D721Med (cell line): ENCODE data around the gene TAF4.
A peak's percentile ranks its signal among the peaks of the same experiment; 100 is the strongest.

Source experiments
- DNase-seq: peaks from one replicate; pipeline ENCODE4 v3.0.0; 2011; ENCODE audit warnings: low spot score; ENCODE audit not compliant: insufficient read length
- FAIRE-seq: peaks from 2 replicates; lab custom pipeline; 2011; peaks lifted over from hg19 to GRCh38; lab: Jason Lieb, UNC
- CTCF ChIP-seq: IDR thresholded peaks from 2 replicates; pipeline ENCODE4 v1.5.1; 2012; ENCODE audit warnings: mild to moderate bottlenecking, control low read depth; ENCODE audit not compliant: insufficient read depth; ENCODE audit errors: missing control alignments

TAF4 gene

GRCh38 chr20:62065674-62066338 lies at the start of gene TAF4:
TSS of gene TAF4 (minus strand) at chr20:62065881. CDS start at chr20:62065810, 71 bp downstream.
- DNase-seq (peak; percentile 91), FAIRE-seq (no peak)
- no peak for TF ChIP-seq CTCF

GRCh38 chr20:62114894-62115293 lies 49.2 kb upstream of the TAF4 start:
- TF ChIP-seq CTCF = no peak
- FAIRE-seq (no peak), DNase-seq (no peak)

- DNase-seq (no peak), FAIRE-seq (no peak)
- TF ChIP-seq CTCF = no peak
Observed at GRCh38 chr20:62112368-62112767, 46.7 kb upstream of the TAF4 start.

- no peak for TF ChIP-seq CTCF
- no peak for DNase-seq
Observed at GRCh38 chr20:62111148-62111547, 45.5 kb upstream of the TAF4 start.

GRCh38 chr20:62105592-62105991 lies 39.9 kb upstream of the TAF4 start:
- DNase-seq (no peak), FAIRE-seq (no peak)
- no peak for TF ChIP-seq CTCF

More at GRCh38 chr20:62111148-62111547, 45.5 kb upstream of the TAF4 start:
- no peak for FAIRE-seq

GRCh38 chr20:62104791-62105345 lies 39.2 kb upstream of the TAF4 start:
- TF ChIP-seq CTCF = no peak
- FAIRE-seq = no peak
- DNase-seq = no peak

- no peak for DNase-seq
- TF ChIP-seq CTCF = no peak
- FAIRE-seq = no peak
Observed at GRCh38 chr20:62104234-62104789, 38.6 kb upstream of the TAF4 start.
